Measurements from ENCODE around the gene FGR.

DNA sequence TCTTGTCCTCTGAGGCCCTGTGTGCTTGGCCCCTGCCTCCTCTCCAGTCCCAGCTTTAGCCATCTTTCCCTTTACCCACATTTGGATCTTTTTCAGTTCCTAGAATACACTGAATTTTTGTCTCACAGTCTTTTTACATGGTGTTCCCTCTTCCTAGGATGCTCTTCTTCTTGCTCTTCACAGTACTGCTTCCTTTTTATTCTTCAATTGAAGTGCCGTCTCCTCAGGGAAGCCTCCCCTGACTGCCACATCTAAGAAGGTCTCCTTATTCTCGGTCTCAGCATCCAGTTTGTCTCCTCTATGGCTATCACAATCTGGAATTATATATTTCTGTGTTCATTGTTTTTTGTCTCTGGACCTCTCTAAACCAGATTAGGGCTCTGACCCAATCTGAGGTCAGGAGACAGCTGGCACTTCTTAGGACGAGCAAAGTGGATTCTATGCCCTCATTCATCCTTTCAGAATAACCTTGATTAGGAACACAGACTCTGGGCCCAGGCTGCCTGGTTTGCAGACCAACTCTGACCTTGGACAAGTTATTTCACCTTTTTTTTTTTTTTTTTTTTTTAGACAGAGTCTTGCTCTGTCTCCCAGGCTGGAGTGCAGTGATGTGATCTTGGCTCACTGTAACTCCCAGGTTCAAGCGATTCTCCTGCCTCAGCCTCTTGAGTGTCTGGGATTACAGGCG is 3.2 kb upstream of the FGR start:
- TF ChIP-seq, protein P1, sequence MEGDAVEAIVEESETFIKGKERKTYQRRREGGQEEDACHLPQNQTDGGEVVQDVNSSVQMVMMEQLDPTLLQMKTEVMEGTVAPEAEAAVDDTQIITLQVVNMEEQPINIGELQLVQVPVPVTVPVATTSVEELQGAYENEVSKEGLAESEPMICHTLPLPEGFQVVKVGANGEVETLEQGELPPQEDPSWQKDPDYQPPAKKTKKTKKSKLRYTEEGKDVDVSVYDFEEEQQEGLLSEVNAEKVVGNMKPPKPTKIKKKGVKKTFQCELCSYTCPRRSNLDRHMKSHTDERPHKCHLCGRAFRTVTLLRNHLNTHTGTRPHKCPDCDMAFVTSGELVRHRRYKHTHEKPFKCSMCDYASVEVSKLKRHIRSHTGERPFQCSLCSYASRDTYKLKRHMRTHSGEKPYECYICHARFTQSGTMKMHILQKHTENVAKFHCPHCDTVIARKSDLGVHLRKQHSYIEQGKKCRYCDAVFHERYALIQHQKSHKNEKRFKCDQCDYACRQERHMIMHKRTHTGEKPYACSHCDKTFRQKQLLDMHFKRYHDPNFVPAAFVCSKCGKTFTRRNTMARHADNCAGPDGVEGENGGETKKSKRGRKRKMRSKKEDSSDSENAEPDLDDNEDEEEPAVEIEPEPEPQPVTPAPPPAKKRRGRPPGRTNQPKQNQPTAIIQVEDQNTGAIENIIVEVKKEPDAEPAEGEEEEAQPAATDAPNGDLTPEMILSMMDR (IDR thresholded peaks at IDR 0.05): no peak
- no peak for TF ChIP-seq POLR2A (IDR thresholded peaks at IDR 0.05)

All from lower leg skin (tissue), 3 donors.